GM12874 (cell line): ENCODE data around the gene ID2.

Experiments
- CTCF ChIP-seq: IDR thresholded peaks from 2 replicates; pipeline ENCODE4 v1.5.1; 2011; ENCODE audit warnings: low read depth, mild to moderate bottlenecking, control low read depth, low read length, moderate library complexity; ENCODE audit not compliant: insufficient read depth

Gene ID2

GRCh38 chr2:8643250-8643995, 38.4 kb upstream of the ID2 start:
- no peak for TF ChIP-seq CTCF

GRCh38 chr2:8643996-8644356, 37.9 kb upstream of the ID2 start:
- TF ChIP-seq CTCF: no peak

GRCh38 chr2:8644605-8645175, 37.2 kb upstream of the ID2 start:
- TF ChIP-seq CTCF: peak; percentile 32

GRCh38 chr2:8645176-8645831, 36.6 kb upstream of the ID2 start:
- TF ChIP-seq CTCF: no peak

GRCh38 chr2:8646731-8647461, 35.0 kb upstream of the ID2 start:
- TF ChIP-seq CTCF: no peak

GRCh38 chr2:8647462-8647857, 34.4 kb upstream of the ID2 start:
- TF ChIP-seq CTCF: no peak
